ENCODE results near the gene TBC1D22A. TPM values are rescaled to one million over a fixed set of nuclear protein-coding genes. Genes with fewer than 3 reads are reported as not detected.

TBC1D22A gene
- total RNA-seq, 6 experiments from 2014 or later: 10.9 to 18.1 (median 14.0) TPM

DNA sequence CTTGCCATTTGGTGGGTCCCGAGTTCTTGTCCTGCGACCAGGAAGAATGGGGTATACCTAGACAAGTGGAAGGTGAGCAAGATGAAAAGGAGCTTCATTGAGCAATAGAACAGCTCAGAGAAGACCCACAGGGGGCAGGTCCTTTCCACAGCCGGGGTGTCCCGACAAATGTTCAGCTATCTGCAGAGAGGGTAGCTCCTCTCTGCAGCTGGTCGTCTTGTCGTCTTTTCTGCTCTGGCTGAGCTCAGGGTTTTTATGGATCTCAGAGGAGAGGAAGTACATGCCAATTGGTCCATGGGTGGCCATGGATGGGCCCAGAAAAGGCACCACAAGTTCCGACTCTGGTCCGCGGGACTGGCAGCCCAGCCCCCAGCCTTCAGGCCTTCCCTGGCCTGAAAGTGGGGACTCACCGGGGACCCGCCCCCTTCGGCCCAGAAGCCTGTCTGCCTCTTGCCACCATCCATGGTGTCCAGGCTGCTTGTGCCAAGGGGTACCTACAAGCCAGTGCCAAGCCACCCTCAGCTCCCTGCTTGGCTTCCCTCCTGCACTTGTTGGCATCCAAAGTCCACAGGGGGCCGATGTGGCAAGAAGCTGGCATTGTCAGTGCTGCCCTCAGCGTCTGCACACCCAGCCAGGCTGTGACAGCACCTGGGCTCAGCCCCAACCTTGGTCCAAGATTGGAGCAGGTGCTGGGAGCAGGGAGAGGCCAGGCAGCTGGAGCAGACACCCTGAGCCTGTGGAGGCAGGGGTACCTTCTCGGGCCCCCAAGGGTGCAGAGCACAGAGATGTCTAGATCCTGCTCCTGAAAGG is 438.9 kb downstream of the TBC1D22A start:
- H3K27ac ChIP-seq: peak overlapping the region in 1 of 3 donors; percentile 31
- H3K27me3 ChIP-seq: no peaks in the 10 kb centered on the region
- WGBS (ENCODE audit: insufficient coverage, low coverage, low lambda C conversion rate, missing lambda C conversion rate): 46% methylated on average over 6 of the region's 15 CpGs
- H3K4me1 ChIP-seq: peaks cover 0 to 19% (median 9%) of the 10 kb centered on the region in 4 donors
- peak; percentile 87 to 93 (median 92) for ATAC-seq
- TF ChIP-seq, protein P1, sequence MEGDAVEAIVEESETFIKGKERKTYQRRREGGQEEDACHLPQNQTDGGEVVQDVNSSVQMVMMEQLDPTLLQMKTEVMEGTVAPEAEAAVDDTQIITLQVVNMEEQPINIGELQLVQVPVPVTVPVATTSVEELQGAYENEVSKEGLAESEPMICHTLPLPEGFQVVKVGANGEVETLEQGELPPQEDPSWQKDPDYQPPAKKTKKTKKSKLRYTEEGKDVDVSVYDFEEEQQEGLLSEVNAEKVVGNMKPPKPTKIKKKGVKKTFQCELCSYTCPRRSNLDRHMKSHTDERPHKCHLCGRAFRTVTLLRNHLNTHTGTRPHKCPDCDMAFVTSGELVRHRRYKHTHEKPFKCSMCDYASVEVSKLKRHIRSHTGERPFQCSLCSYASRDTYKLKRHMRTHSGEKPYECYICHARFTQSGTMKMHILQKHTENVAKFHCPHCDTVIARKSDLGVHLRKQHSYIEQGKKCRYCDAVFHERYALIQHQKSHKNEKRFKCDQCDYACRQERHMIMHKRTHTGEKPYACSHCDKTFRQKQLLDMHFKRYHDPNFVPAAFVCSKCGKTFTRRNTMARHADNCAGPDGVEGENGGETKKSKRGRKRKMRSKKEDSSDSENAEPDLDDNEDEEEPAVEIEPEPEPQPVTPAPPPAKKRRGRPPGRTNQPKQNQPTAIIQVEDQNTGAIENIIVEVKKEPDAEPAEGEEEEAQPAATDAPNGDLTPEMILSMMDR (IDR thresholded peaks at IDR 0.05): no peak
- no peak for TF ChIP-seq POLR2A (IDR thresholded peaks at IDR 0.05)
- intact Hi-C loops (cut with DNase I): no loop called here
- peak; percentile 84 to 96 (median 93) for DNase-seq
- no peaks in the 10 kb centered on the region for H3K9me3 ChIP-seq
- peak overlapping the region in 1 of 3 donors; percentile 5 for H3K4me3 ChIP-seq
- no peaks in the 10 kb centered on the region for H3K36me3 ChIP-seq

DNA sequence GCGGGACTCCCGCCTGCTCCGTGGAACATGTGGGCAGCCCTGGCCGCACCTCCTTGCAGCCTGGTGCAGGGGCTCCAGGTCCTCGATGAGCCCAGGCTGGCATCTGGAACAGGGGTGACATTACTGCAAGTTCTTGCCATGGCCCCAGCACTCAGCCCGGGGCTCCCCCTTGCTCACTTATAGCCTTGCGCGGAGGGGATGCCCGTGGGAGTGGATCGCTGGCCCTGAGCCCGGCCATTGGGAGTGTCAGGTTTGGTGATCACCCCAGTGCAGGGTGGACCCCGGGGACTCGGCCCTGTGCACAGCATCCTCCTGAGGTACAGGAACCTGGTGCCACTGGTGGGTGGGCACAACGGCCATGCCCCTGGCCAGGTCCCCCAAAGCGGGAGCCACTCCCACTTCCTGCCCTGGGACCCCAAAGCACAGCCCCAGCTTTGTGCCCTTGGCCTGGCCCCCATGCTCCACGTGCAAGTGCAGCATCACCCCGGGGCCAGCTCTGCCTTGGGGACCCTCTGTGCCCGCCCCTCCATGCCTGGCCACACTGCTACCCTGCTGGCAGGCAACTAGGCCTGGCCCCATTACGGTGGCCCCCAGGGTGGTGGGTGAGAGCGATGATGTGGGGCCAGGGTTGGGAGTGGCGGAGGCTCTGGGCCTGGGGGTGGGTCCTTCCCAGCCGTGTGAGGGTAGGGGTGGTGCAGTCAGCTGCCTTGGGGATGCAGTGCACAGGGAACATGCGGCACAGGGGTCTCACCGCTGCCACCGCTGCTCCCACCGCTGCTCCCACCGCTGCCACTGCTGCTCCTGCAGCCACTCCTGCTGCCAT is 439.8 kb downstream of the TBC1D22A start:
- Histone ChIP-seq H3K4me3 (no peak overlapping the region), H3K36me3 (no peaks in the 10 kb centered on the region), H3K9me3 (no peaks in the 10 kb centered on the region), H3K27ac (peak overlapping the region in 1 of 3 donors; percentile 31), H3K4me1 (peaks cover 0 to 19% (median 9%) of the 10 kb centered on the region in 4 donors), H3K27me3 (no peaks in the 10 kb centered on the region)
- DNase-seq (peak in 2 of 3 donors; percentile 51 to 56), ATAC-seq (no peak)
- intact Hi-C loops (cut with DNase I): no loop called here
- TF ChIP-seq, protein P1 (IDR thresholded peaks at IDR 0.05): no peak
- TF ChIP-seq POLR2A (IDR thresholded peaks at IDR 0.05): no peak
- WGBS (ENCODE audit: insufficient coverage, low coverage, low lambda C conversion rate, missing lambda C conversion rate): 83% methylated on average over 5 of the region's 27 CpGs

DNA sequence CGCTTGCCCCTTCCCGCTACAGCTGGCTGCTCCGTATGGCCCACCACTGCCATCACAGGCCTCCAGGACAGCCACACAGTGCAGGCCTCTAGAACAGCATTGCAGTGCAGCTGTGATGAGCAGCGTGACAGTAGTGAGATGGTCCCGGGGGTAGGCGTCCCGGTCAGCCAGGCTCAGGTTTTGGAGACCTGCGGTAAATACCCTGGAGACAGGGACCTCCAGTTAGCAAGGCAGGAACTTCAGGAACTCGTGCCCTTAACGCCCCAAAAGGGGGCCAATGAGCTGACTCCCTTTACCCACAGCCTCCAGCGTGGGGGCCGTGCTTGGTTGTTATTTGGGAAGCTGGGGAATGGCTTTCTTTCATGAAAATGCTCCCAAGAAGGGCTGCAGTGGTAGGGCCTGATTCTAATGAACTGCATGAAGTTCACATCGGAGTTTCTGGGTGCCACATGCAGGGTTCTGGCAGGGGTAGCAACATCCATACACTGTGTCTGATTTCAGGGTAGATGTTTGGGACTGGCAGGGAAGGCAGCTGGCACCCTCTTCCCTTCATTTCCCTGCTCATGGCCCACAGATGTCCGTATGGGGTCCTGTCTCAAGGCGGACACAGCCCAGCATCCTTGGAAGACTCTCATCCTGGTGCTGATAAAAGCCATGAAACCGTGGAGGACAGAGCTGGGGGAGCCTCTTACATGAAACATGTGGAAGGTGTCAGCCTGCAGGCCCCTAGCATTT is 440.5 kb downstream of the TBC1D22A start:
- 100% methylated on average over 2 of the region's 16 CpGs for WGBS (ENCODE audit: insufficient coverage, low coverage, low lambda C conversion rate, missing lambda C conversion rate)
- ATAC-seq (no peak), DNase-seq (no peak)
- H3K27me3 ChIP-seq: no peaks in the 10 kb centered on the region
- H3K27ac ChIP-seq: no peak overlapping the region
- intact Hi-C loops (cut with DNase I): no loop called here
- TF ChIP-seq POLR2A (IDR thresholded peaks at IDR 0.05): no peak
- no peak overlapping the region for H3K4me3 ChIP-seq
- H3K9me3 ChIP-seq: no peaks in the 10 kb centered on the region
- peaks cover 0 to 19% (median 9%) of the 10 kb centered on the region in 4 donors for H3K4me1 ChIP-seq
- no peaks in the 10 kb centered on the region for H3K36me3 ChIP-seq

DNA sequence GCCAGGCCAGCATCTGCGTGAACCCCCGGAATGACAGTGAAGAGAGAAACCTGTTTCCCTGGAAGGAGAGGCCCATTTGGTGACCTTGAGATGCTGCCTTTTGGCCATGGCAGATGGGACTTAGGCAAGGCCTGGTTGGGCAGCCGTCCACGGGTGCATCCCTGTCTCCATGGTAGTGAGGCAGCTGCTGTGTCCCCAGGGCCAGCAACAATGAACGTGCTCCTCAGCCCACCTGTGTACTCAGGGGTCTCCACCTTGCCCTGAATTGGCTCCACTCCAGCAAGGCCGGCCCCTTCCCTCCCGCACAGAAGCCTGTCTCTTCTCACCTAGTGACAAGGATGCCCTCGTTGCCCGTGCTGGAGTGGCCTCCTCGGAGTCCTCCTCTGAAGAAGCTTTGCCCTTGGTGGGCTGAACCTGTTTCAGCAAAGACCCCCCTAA is 441.1 kb downstream of the TBC1D22A start:
- Histone ChIP-seq H3K4me3 (no peak overlapping the region), H3K36me3 (no peaks in the 10 kb centered on the region), H3K4me1 (peaks cover 0 to 19% (median 9%) of the 10 kb centered on the region in 4 donors), H3K9me3 (no peaks in the 10 kb centered on the region), H3K27ac (no peak overlapping the region), H3K27me3 (no peaks in the 10 kb centered on the region)
- WGBS (ENCODE audit: insufficient coverage, low coverage, low lambda C conversion rate, missing lambda C conversion rate): no CpG with 5 or more reads among the region's 10 CpGs
- TF ChIP-seq, protein P1 (IDR thresholded peaks at IDR 0.05): no peak
- TF ChIP-seq POLR2A (IDR thresholded peaks at IDR 0.05): no peak
- ATAC-seq (no peak), DNase-seq (peak in 1 of 3 donors; percentile 50)
- intact Hi-C loops (cut with DNase I): no loop called here

Data from right lobe of liver (tissue), 6 donors.